Panc1 (cell line): ENCODE measurements around the gene B4GALT2. TPM values are rescaled to one million over a fixed set of nuclear protein-coding genes. Genes with fewer than 3 reads are reported as not detected.

Source experiments
- ATAC-seq: fragments of 200-7000 bp; cut with Tn5 transposase; 2 replicates; pipeline ENCODE4 v1.9.1; 2020; ENCODE audit warnings: mild to moderate bottlenecking, moderate library complexity
- BruUV-seq: library from RNA; stranded (reverse); fragments of 400-500 nt; replicated peaks from 2 replicates; lab custom pipeline; 2021; lab: Mats Ljungman, UMichigan
- CTCF ChIA-PET: fragments of 300-600 bp; sonication (Branson Sonifier 250); formaldehyde crosslinking; loops from one replicate; lab custom pipeline; 2022; ENCODE audit warnings: antibody characterized with exemption; lab: Charles Lee
- POLR2A ChIA-PET: fragments of 300-600 bp; sonication (Branson Sonifier 250); formaldehyde crosslinking; loops from one replicate; lab custom pipeline; 2022; ENCODE audit warnings: antibody characterized with exemption; lab: Charles Lee
- DNase-seq: peaks from one replicate; pipeline ENCODE4 v3.0.0-alpha.2; 2010; ENCODE audit warnings: low read depth, low spot score
- H3K27ac ChIP-seq: 2 replicates; pipeline ENCODE4 v1.5.1; 2011; ENCODE audit warnings: mild to moderate bottlenecking, low read length, inconsistent platforms
- H3K27me3 ChIP-seq: fragments of 200-500 bp; sonication (Bioruptor generic); 2 replicates; pipeline ENCODE4 v1.6.0; 2014; ENCODE audit warnings: low read length, inconsistent platforms; ENCODE audit not compliant: control insufficient read depth, insufficient read depth
- H3K36me3 ChIP-seq: fragments of 200-500 bp; sonication (Bioruptor generic); 2 replicates; pipeline ENCODE4 v1.5.1; 2014; ENCODE audit warnings: inconsistent platforms, mild to moderate bottlenecking, low read length, moderate library complexity; ENCODE audit not compliant: control insufficient read depth, insufficient read depth
- H3K4me1 ChIP-seq: 2 replicates; pipeline ENCODE4 v1.5.1; 2011; ENCODE audit warnings: inconsistent platforms, mild to moderate bottlenecking, low read length, moderate library complexity; ENCODE audit not compliant: control insufficient read depth, insufficient read depth
- H3K4me3 ChIP-seq, 2 experiments: 2 replicates each; pipeline ENCODE4 v1.5.1; 2011 to 2012; ENCODE audit warnings: low read depth in 2 of 2, low read length in 2 of 2, mild to moderate bottlenecking in 2 of 2, inconsistent platforms in 1 of 2, moderate library complexity in 1 of 2
- H3K9me3 ChIP-seq: fragments of 200-500 bp; sonication (Bioruptor generic); 2 replicates; pipeline ENCODE4 v1.5.1; 2014; ENCODE audit warnings: low read depth, mild to moderate bottlenecking, inconsistent platforms, low read length, moderate library complexity; ENCODE audit not compliant: control insufficient read depth, insufficient read depth
- CTCF ChIP-seq: fragments of 450-650 bp; IDR thresholded peaks from 2 replicates; pipeline ENCODE4 v1.5.1; 2017; ENCODE audit warnings: mild to moderate bottlenecking
- POLR2AphosphoS5 ChIP-seq: IDR thresholded peaks from 2 replicates; pipeline ENCODE4 v1.6.1; 2012; ENCODE audit warnings: mild to moderate bottlenecking, low read depth, low read length, moderate library complexity
- REST ChIP-seq, 2 experiments: IDR thresholded peaks; 2 replicates each; pipeline ENCODE4 v1.6.1; 2011 to 2012; ENCODE audit warnings: low read depth in 2 of 2, control low read depth in 1 of 2, low read length in 1 of 2, mild to moderate bottlenecking in 1 of 2, moderate library complexity in 1 of 2; ENCODE audit not compliant: insufficient read depth in 1 of 2
- SIN3A ChIP-seq: IDR thresholded peaks from 2 replicates; pipeline ENCODE4 v1.6.1; 2012; ENCODE audit warnings: low read depth, mild to moderate bottlenecking, low read length, moderate library complexity, borderline replicate concordance; ENCODE audit not compliant: insufficient read depth
- TCF7L2 ChIP-seq: IDR thresholded peaks from 2 replicates; pipeline ENCODE4 v1.6.1; 2011; ENCODE audit warnings: mild to moderate bottlenecking, low read depth, low read length, inconsistent platforms
- in situ Hi-C: cut with HindIII; loops from 2 replicates; pipeline ENCODE4 v1.10.0; 2016; ENCODE audit warnings: low sequenced_read_pairs, low pct_unique_long_range_greater_than_20kb
- intact Hi-C: fragments of 100-400 bp; cut with micrococcal nuclease; formaldehyde crosslinking; loops from one replicate; pipeline ENCODE4 v1.10.0; 2022; ENCODE audit not compliant: unreplicated experiment
- total RNA-seq: library from RNA; stranded (reverse); gene quantifications from one replicate; pipeline ENCODE4 v1.2.1, GENCODE V29; 2021; ENCODE audit not compliant: unreplicated experiment

B4GALT2 gene
- total RNA-seq, 1 experiment from 2014 or later: 90.1 TPM

GRCh38 chr1:44013949-44014348 lies 34.9 kb downstream of the B4GALT2 start:
- no peaks in the 10 kb centered on the region for H3K36me3 ChIP-seq
- no peak overlapping the region for H3K4me3 ChIP-seq
- no peak overlapping the region for H3K27ac ChIP-seq
- ChIA-PET POLR2A (no interaction called here), CTCF (interaction anchor here (0.6 to 1.7 kb wide), 2 partner anchors 9 to 18 kb away, joined by 3 to 4 read pairs; no protein-coding TSS in a partner anchor)
- intact Hi-C loops: no loop called here
- H3K4me1 ChIP-seq: no peaks in the 10 kb centered on the region
- BruUV-seq: no TSS peak
- no peaks in the 10 kb centered on the region for H3K27me3 ChIP-seq
- TF ChIP-seq SIN3A: no peak
- no peak for TF ChIP-seq REST (IDR thresholded peaks at IDR 0.05; ENCODE audit: insufficient read depth in 1 of 2, low read depth in 2 of 2, low read length in 1 of 2)
- TF ChIP-seq POLR2AphosphoS5: no peak
- no peak for TF ChIP-seq TCF7L2
- no peak for TF ChIP-seq CTCF
- DNase-seq: no peak
- in situ Hi-C loops: no loop called here
- no peaks in the 10 kb centered on the region for H3K9me3 ChIP-seq
- ATAC-seq: no peak

GRCh38 chr1:44014365-44015104 lies 35.5 kb downstream of the B4GALT2 start:
- BruUV-seq: no TSS peak
- no peaks in the 10 kb centered on the region for H3K4me1 ChIP-seq
- TF ChIP-seq REST (IDR thresholded peaks at IDR 0.05; ENCODE audit: insufficient read depth in 1 of 2, low read depth in 2 of 2, low read length in 1 of 2): no peak
- TF ChIP-seq CTCF: no peak
- no peak for TF ChIP-seq TCF7L2
- no peak for TF ChIP-seq POLR2AphosphoS5
- no peak for TF ChIP-seq SIN3A
- H3K27ac ChIP-seq: no peak overlapping the region
- POLR2A ChIA-PET: no interaction called here
- no peaks in the 10 kb centered on the region for H3K9me3 ChIP-seq
- no peaks in the 10 kb centered on the region for H3K27me3 ChIP-seq
- intact Hi-C loops (no loop called here), in situ Hi-C loops (no loop called here)
- DNase-seq: no peak
- CTCF ChIA-PET: interaction anchor here (0.6 to 1.7 kb wide), 3 partner anchors 10 to 246 kb away, joined by 3 to 9 read pairs (median 4); no protein-coding TSS in a partner anchor
- no peaks in the 10 kb centered on the region for H3K36me3 ChIP-seq
- no peak for ATAC-seq
- no peak overlapping the region for H3K4me3 ChIP-seq
